Keratinocyte (primary cell): ENCODE results near the gene PTRH1. TPM values are rescaled to one million over a fixed set of nuclear protein-coding genes. Genes with fewer than 3 reads are reported as not detected.

ENCODE experiments used
- DNase-seq: peaks from one replicate; pipeline ENCODE4 v3.0.0-alpha.2; 2011; ENCODE audit warnings: low read depth, missing footprints, low spot score
- FAIRE-seq: peaks from 2 replicates; lab custom pipeline; 2011; peaks lifted over from hg19 to GRCh38; lab: Jason Lieb, UNC
- H2AFZ ChIP-seq: 2 replicates; pipeline ENCODE4 v1.6.0; 2012; ENCODE audit warnings: low read length, control low read depth, inconsistent platforms; ENCODE audit not compliant: control insufficient read depth
- H3K27ac ChIP-seq: 2 replicates; pipeline ENCODE4 v1.5.1; 2011; ENCODE audit warnings: low read length; ENCODE audit not compliant: control insufficient read depth, insufficient read depth
- H3K27me3 ChIP-seq: 3 replicates; pipeline ENCODE4 v1.6.0; 2011; ENCODE audit warnings: low read length; ENCODE audit not compliant: control insufficient read depth, insufficient read depth; ENCODE audit errors: extremely low read depth
- H3K36me3 ChIP-seq, 2 experiments: 2 replicates in 1 of 2; 3 replicates in 1 of 2; pipeline ENCODE4 v1.5.1; 2011; ENCODE audit warnings: low read length in 2 of 2, mild to moderate bottlenecking in 1 of 2; ENCODE audit not compliant: control insufficient read depth in 2 of 2, insufficient read depth in 2 of 2; ENCODE audit errors: extremely low read depth in 1 of 2
- H3K4me1 ChIP-seq: 3 replicates; pipeline ENCODE4 v1.5.1; 2011; ENCODE audit warnings: low read length; ENCODE audit not compliant: control insufficient read depth, insufficient read depth; ENCODE audit errors: extremely low read depth
- H3K4me2 ChIP-seq: 3 replicates; pipeline ENCODE4 v1.6.0; 2011; ENCODE audit warnings: low read depth, low read length; ENCODE audit not compliant: control insufficient read depth, insufficient read depth; ENCODE audit errors: extremely low read depth
- H3K4me3 ChIP-seq, 3 experiments: fragments of 200-600 bp in 1 of 3; sonication (generic) in 1 of 3; 2 replicates in 2 of 3; 3 replicates in 1 of 3; pipeline ENCODE4 v1.5.1; 2011 to 2016; ENCODE audit warnings: low read length in 3 of 3, mild to moderate bottlenecking in 3 of 3, control low read depth in 2 of 3, inconsistent platforms in 1 of 3, low read depth in 1 of 3, mixed read lengths in 1 of 3, mixed run types in 1 of 3, moderate library complexity in 1 of 3; ENCODE audit not compliant: control insufficient read depth in 2 of 3, insufficient read depth in 2 of 3; ENCODE audit errors: extremely low read depth in 1 of 3
- H3K79me2 ChIP-seq: 2 replicates; pipeline ENCODE4 v1.6.0; 2012; ENCODE audit warnings: low read length; ENCODE audit not compliant: control insufficient read depth, insufficient read depth
- H3K9ac ChIP-seq: 3 replicates; pipeline ENCODE4 v1.6.0; 2011; ENCODE audit warnings: low read length; ENCODE audit not compliant: control insufficient read depth, insufficient read depth; ENCODE audit errors: extremely low read depth
- H3K9me1 ChIP-seq: 3 replicates; pipeline ENCODE4 v1.6.0; 2011; ENCODE audit warnings: low read length; ENCODE audit not compliant: control insufficient read depth, insufficient read depth; ENCODE audit errors: extremely low read depth
- H3K9me3 ChIP-seq: 2 replicates; pipeline ENCODE4 v1.5.1; 2012; ENCODE audit warnings: low read depth, low read length; ENCODE audit not compliant: control insufficient read depth
- H4K20me1 ChIP-seq: 3 replicates; pipeline ENCODE4 v1.6.0; 2011; ENCODE audit warnings: low read length; ENCODE audit not compliant: control insufficient read depth, insufficient read depth; ENCODE audit errors: extremely low read depth
- CTCF ChIP-seq, 3 experiments: IDR thresholded peaks in 1 of 3; conservative IDR thresholded peaks in 1 of 3; optimal IDR thresholded peaks in 1 of 3; 2 replicates in 2 of 3; 3 replicates in 1 of 3; pipeline versions ENCODE3 to v1.5.1; 2011; ENCODE audit warnings: low read length in 3 of 3, mild to moderate bottlenecking in 3 of 3, moderate library complexity in 2 of 3, control low read depth in 1 of 3, inconsistent platforms in 1 of 3; ENCODE audit not compliant: insufficient read depth in 2 of 3; ENCODE audit errors: extremely low read depth in 1 of 3
- EZH2 ChIP-seq: IDR thresholded peaks from one replicate; pipeline ENCODE4 v1.6.1; 2012; ENCODE audit warnings: inconsistent platforms, mild to moderate bottlenecking, low read length, moderate library complexity
- dilution Hi-C: fragments of 300-500 bp; cut with MboI; formaldehyde crosslinking; loops from one replicate; pipeline ENCODE4 v1.7.0; 2020; ENCODE audit warnings: low sequenced_read_pairs; ENCODE audit not compliant: extremely low pct_ligation_motif_present
- polyA plus RNA-seq, 5 experiments: library from polyadenylated mRNA; depleted of rRNA in 3 of 5; stranded (reverse) in 3 of 5; stranded (forward) in 1 of 5; unstranded in 1 of 5; fragments of >200 nt; gene quantifications; 1 replicate in 1 of 5; 2 replicates in 3 of 5; 3 replicates in 1 of 5; pipeline versions ENCODE4 v1.2.1 to v1.2.3, GENCODE V29; 2011 to 2012; ENCODE audit warnings: missing spikeins in 2 of 5, low read depth in 1 of 5, low replicate concordance in 1 of 5

Gene PTRH1
- polyA plus RNA-seq, 1 donor (not counting 4 experiments of a cell fraction or from before 2014, with no cell fraction given) = 14.3 TPM

- Histone ChIP-seq H2AFZ (no peak overlapping the region), H3K4me3 (no peak overlapping the region), H3K27me3 (no peaks in the 10 kb centered on the region), H3K9me1 (no peaks in the 10 kb centered on the region), H3K9me3 (no peaks in the 10 kb centered on the region), H3K27ac (no peak overlapping the region), H3K79me2 (peaks cover 9% of the 10 kb centered on the region), H3K4me2 (no peak overlapping the region), H3K9ac (no peak overlapping the region), H3K36me3 (peaks cover 0 to 4% of the 10 kb centered on the region in 2 experiments), H4K20me1 (no peaks in the 10 kb centered on the region), H3K4me1 (peaks cover 12% of the 10 kb centered on the region)
- FAIRE-seq (no peak), DNase-seq (no peak)
- TF ChIP-seq EZH2 = no peak
- no peak for TF ChIP-seq CTCF (optimal IDR thresholded peaks at IDR 0.05 in 1 of 3, IDR thresholded peaks at IDR 0.05 in 1 of 3, conservative IDR thresholded peaks at IDR 0.05 in 1 of 3; ENCODE audit: extremely low read depth in 1 of 3, insufficient read depth in 2 of 3, low read length in 3 of 3)
- dilution Hi-C loops = no loop called here
Observed at GRCh38 chr9:127712371-127712770, 3.1 kb downstream of the PTRH1 start.

GRCh38 chr9:127711831-127712274 lies 3.6 kb downstream of the PTRH1 start:
- Histone ChIP-seq H3K9me3 (no peaks in the 10 kb centered on the region), H3K4me2 (no peak overlapping the region), H3K9me1 (no peaks in the 10 kb centered on the region), H3K27me3 (no peaks in the 10 kb centered on the region), H3K27ac (no peak overlapping the region), H2AFZ (no peak overlapping the region), H3K4me1 (peaks cover 12% of the 10 kb centered on the region), H3K9ac (no peak overlapping the region), H3K79me2 (peaks cover 9% of the 10 kb centered on the region), H3K36me3 (peaks cover 0 to 4% of the 10 kb centered on the region in 2 experiments), H3K4me3 (no peak overlapping the region), H4K20me1 (no peaks in the 10 kb centered on the region)
- DNase-seq = no peak
- no peak for FAIRE-seq
- TF ChIP-seq CTCF (optimal IDR thresholded peaks at IDR 0.05 in 1 of 3, IDR thresholded peaks at IDR 0.05 in 1 of 3, conservative IDR thresholded peaks at IDR 0.05 in 1 of 3; ENCODE audit: extremely low read depth in 1 of 3, insufficient read depth in 2 of 3, low read length in 3 of 3) = no peak
- no peak for TF ChIP-seq EZH2
- dilution Hi-C loops = no loop called here
